Panc1 (cell line): ENCODE data around the gene TGFBR1. TPM values are rescaled to one million over a fixed set of nuclear protein-coding genes. Genes with fewer than 3 reads are reported as not detected.

Experiments
- ATAC-seq: fragments of 200-7000 bp; cut with Tn5 transposase; 2 replicates; pipeline ENCODE4 v1.9.1; 2020; ENCODE audit warnings: mild to moderate bottlenecking, moderate library complexity
- BruUV-seq: library from RNA; stranded (reverse); fragments of 400-500 nt; replicated peaks from 2 replicates; lab custom pipeline; 2021; lab: Mats Ljungman, UMichigan
- CTCF ChIA-PET: fragments of 300-600 bp; sonication (Branson Sonifier 250); formaldehyde crosslinking; loops from one replicate; lab custom pipeline; 2022; ENCODE audit warnings: antibody characterized with exemption; lab: Charles Lee
- POLR2A ChIA-PET: fragments of 300-600 bp; sonication (Branson Sonifier 250); formaldehyde crosslinking; loops from one replicate; lab custom pipeline; 2022; ENCODE audit warnings: antibody characterized with exemption; lab: Charles Lee
- DNase-seq: peaks from one replicate; pipeline ENCODE4 v3.0.0-alpha.2; 2010; ENCODE audit warnings: low read depth, low spot score
- H3K27ac ChIP-seq: 2 replicates; pipeline ENCODE4 v1.5.1; 2011; ENCODE audit warnings: mild to moderate bottlenecking, low read length, inconsistent platforms
- H3K27me3 ChIP-seq: fragments of 200-500 bp; sonication (Bioruptor generic); 2 replicates; pipeline ENCODE4 v1.6.0; 2014; ENCODE audit warnings: low read length, inconsistent platforms; ENCODE audit not compliant: control insufficient read depth, insufficient read depth
- H3K36me3 ChIP-seq: fragments of 200-500 bp; sonication (Bioruptor generic); 2 replicates; pipeline ENCODE4 v1.5.1; 2014; ENCODE audit warnings: inconsistent platforms, mild to moderate bottlenecking, low read length, moderate library complexity; ENCODE audit not compliant: control insufficient read depth, insufficient read depth
- H3K4me1 ChIP-seq: 2 replicates; pipeline ENCODE4 v1.5.1; 2011; ENCODE audit warnings: inconsistent platforms, mild to moderate bottlenecking, low read length, moderate library complexity; ENCODE audit not compliant: control insufficient read depth, insufficient read depth
- H3K4me3 ChIP-seq, 2 experiments: 2 replicates each; pipeline ENCODE4 v1.5.1; 2011 to 2012; ENCODE audit warnings: low read depth in 2 of 2, low read length in 2 of 2, mild to moderate bottlenecking in 2 of 2, inconsistent platforms in 1 of 2, moderate library complexity in 1 of 2
- H3K9me3 ChIP-seq: fragments of 200-500 bp; sonication (Bioruptor generic); 2 replicates; pipeline ENCODE4 v1.5.1; 2014; ENCODE audit warnings: low read depth, mild to moderate bottlenecking, inconsistent platforms, low read length, moderate library complexity; ENCODE audit not compliant: control insufficient read depth, insufficient read depth
- CTCF ChIP-seq: fragments of 450-650 bp; IDR thresholded peaks from 2 replicates; pipeline ENCODE4 v1.5.1; 2017; ENCODE audit warnings: mild to moderate bottlenecking
- POLR2AphosphoS5 ChIP-seq: IDR thresholded peaks from 2 replicates; pipeline ENCODE4 v1.6.1; 2012; ENCODE audit warnings: mild to moderate bottlenecking, low read depth, low read length, moderate library complexity
- SIN3A ChIP-seq: IDR thresholded peaks from 2 replicates; pipeline ENCODE4 v1.6.1; 2012; ENCODE audit warnings: low read depth, mild to moderate bottlenecking, low read length, moderate library complexity, borderline replicate concordance; ENCODE audit not compliant: insufficient read depth
- TCF7L2 ChIP-seq: IDR thresholded peaks from 2 replicates; pipeline ENCODE4 v1.6.1; 2011; ENCODE audit warnings: mild to moderate bottlenecking, low read depth, low read length, inconsistent platforms
- in situ Hi-C: cut with HindIII; loops from 2 replicates; pipeline ENCODE4 v1.10.0; 2016; ENCODE audit warnings: low sequenced_read_pairs, low pct_unique_long_range_greater_than_20kb
- intact Hi-C: fragments of 100-400 bp; cut with micrococcal nuclease; formaldehyde crosslinking; loops from one replicate; pipeline ENCODE4 v1.10.0; 2022; ENCODE audit not compliant: unreplicated experiment
- total RNA-seq: library from RNA; stranded (reverse); gene quantifications from one replicate; pipeline ENCODE4 v1.2.1, GENCODE V29; 2021; ENCODE audit not compliant: unreplicated experiment
- TF ChIP-seq, protein P1 (sequence below), 2 experiments: IDR thresholded peaks; 2 replicates each; pipeline ENCODE4 v1.6.1; 2011 to 2012; ENCODE audit warnings: low read depth in 2 of 2, control low read depth in 1 of 2, low read length in 1 of 2, mild to moderate bottlenecking in 1 of 2, moderate library complexity in 1 of 2; ENCODE audit not compliant: insufficient read depth in 1 of 2

Gene TGFBR1
- total RNA-seq, 1 experiment from 2014 or later: 22.2 TPM

DNA sequence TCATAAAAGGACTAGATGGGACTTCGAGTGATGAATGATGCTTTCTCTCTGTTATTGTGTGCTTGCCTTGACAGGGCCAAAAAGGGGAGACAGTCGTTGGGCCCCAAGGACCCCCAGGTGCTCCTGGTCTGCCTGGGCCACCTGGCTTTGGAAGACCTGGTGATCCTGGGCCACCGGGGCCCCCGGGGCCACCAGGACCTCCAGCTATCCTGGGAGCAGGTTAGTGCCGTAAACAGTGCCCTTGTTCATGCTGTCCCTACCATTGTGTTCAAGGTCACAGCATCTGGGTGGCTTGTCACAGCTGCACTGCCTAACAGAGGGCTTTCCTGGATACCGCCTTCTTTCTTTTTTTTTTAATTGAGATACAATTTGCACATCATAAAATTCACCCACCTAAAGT lies 48.7 kb upstream of the TGFBR1 start:
- TF ChIP-seq SIN3A (no peak), TCF7L2 (no peak), CTCF (no peak), POLR2AphosphoS5 (no peak)
- TF ChIP-seq, protein P1, sequence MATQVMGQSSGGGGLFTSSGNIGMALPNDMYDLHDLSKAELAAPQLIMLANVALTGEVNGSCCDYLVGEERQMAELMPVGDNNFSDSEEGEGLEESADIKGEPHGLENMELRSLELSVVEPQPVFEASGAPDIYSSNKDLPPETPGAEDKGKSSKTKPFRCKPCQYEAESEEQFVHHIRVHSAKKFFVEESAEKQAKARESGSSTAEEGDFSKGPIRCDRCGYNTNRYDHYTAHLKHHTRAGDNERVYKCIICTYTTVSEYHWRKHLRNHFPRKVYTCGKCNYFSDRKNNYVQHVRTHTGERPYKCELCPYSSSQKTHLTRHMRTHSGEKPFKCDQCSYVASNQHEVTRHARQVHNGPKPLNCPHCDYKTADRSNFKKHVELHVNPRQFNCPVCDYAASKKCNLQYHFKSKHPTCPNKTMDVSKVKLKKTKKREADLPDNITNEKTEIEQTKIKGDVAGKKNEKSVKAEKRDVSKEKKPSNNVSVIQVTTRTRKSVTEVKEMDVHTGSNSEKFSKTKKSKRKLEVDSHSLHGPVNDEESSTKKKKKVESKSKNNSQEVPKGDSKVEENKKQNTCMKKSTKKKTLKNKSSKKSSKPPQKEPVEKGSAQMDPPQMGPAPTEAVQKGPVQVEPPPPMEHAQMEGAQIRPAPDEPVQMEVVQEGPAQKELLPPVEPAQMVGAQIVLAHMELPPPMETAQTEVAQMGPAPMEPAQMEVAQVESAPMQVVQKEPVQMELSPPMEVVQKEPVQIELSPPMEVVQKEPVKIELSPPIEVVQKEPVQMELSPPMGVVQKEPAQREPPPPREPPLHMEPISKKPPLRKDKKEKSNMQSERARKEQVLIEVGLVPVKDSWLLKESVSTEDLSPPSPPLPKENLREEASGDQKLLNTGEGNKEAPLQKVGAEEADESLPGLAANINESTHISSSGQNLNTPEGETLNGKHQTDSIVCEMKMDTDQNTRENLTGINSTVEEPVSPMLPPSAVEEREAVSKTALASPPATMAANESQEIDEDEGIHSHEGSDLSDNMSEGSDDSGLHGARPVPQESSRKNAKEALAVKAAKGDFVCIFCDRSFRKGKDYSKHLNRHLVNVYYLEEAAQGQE (IDR thresholded peaks at IDR 0.05; ENCODE audit: insufficient read depth in 1 of 2, low read depth in 2 of 2, low read length in 1 of 2): no peak

DNA sequence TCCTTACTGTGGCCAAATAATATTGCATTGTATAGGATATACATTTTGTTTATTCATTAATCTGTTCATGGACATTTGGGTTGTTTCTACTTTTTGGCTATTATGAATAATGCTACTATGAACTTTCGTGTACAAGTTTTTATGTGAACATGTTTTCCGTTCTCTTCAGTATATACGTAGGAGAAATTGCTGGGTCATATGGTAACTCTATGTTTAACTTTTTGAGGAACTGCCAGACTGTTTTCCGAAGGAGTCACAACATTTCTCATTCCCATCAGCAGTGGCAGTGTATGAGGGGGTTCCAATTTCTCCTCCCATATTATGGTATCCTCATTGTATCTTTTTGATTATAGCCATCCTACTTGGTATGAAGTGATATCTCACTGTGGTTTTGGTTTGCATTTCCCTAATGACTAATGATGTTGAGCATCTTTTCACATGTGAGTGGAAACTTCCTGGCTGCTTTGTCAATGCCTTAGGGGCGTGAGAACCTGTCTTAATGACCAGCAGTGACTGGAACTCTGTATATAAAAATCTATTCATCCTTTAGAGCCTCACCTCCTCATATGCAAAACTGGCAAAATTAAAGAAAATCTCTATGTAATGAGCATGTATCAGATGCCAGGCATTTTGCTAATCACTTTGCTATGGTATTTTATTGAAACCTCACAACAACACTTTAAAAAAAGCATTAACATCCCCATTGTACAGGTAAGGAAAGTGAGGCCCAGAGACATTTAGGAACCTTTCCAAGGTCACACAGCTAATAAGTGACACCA lies 47.8 kb upstream of the TGFBR1 start:
- no peak for ATAC-seq
- no peak for DNase-seq
- H3K27ac ChIP-seq: no peak overlapping the region

More for the DNA sequence above, 48.7 kb upstream of the TGFBR1 start:
- ATAC-seq (no peak), DNase-seq (no peak)
- BruUV-seq: no TSS peak
- Histone ChIP-seq H3K9me3 (no peaks in the 10 kb centered on the region), H3K4me3 (no peak overlapping the region), H3K27ac (no peak overlapping the region), H3K36me3 (no peaks in the 10 kb centered on the region), H3K27me3 (no peaks in the 10 kb centered on the region), H3K4me1 (no peaks in the 10 kb centered on the region)
- intact Hi-C loops: no loop called here
- ChIA-PET CTCF (no interaction called here), POLR2A (no interaction called here)
- in situ Hi-C loops: no loop called here

More for the DNA sequence above, 47.8 kb upstream of the TGFBR1 start:
- in situ Hi-C loops: no loop called here
- CTCF ChIA-PET: no interaction called here
- Histone ChIP-seq H3K27me3 (no peaks in the 10 kb centered on the region), H3K9me3 (no peaks in the 10 kb centered on the region), H3K4me1 (no peaks in the 10 kb centered on the region), H3K36me3 (no peaks in the 10 kb centered on the region), H3K4me3 (no peak overlapping the region)
- intact Hi-C loops: no loop called here
- BruUV-seq: no TSS peak
- TF ChIP-seq SIN3A: no peak
- TF ChIP-seq POLR2AphosphoS5: no peak
- POLR2A ChIA-PET: no interaction called here
